OCI-LY7 (cell line): ENCODE data around the gene STIM1. TPM values are rescaled to one million over a fixed set of nuclear protein-coding genes. Genes with fewer than 3 reads are reported as not detected.
A peak's percentile ranks its signal among the peaks of the same experiment; 100 is the strongest.
"Not testable (repeated sequence)": the region's sequence is repeated elsewhere in the genome, so short reads cannot be mapped to it uniquely, and the experiment has no call there.

Source experiments
- BruUV-seq: library from RNA; stranded (reverse); fragments of 400-500 nt; replicated peaks from 2 replicates; lab custom pipeline; 2021; lab: Mats Ljungman, UMichigan
- CTCF ChIA-PET: fragments of 300-600 bp; sonication (Branson Sonifier 250); formaldehyde crosslinking; loops from one replicate; lab custom pipeline; 2022; ENCODE audit warnings: antibody characterized with exemption; ENCODE audit not compliant: unreplicated experiment; lab: Charles Lee
- POLR2A ChIA-PET: fragments of 300-600 bp; sonication (Branson Sonifier 250); formaldehyde crosslinking; loops from one replicate; lab custom pipeline; 2022; ENCODE audit warnings: antibody characterized with exemption; lab: Charles Lee
- DNase-seq: peaks from one replicate; pipeline ENCODE4 v3.0.0-alpha.2; 2015; ENCODE audit warnings: low spot score
- H2AFZ ChIP-seq: fragments of 200-600 bp; sonication (generic), shearing (Covaris generic); 2 replicates; pipeline ENCODE4 v1.6.1; 2014; ENCODE audit warnings: mild to moderate bottlenecking, antibody characterized with exemption, low read length, moderate library complexity
- H3K27ac ChIP-seq: fragments of 200-600 bp; sonication (generic); 2 replicates; pipeline ENCODE4 v1.5.1; 2014; ENCODE audit warnings: mixed run types, low read depth, mild to moderate bottlenecking, moderate library complexity, low read length, inconsistent platforms; ENCODE audit not compliant: poor library complexity, severe bottlenecking
- H3K36me3 ChIP-seq: fragments of 200-600 bp; sonication (generic); 2 replicates; pipeline ENCODE4 v1.6.1; 2014; ENCODE audit warnings: mild to moderate bottlenecking, antibody characterized with exemption, low read length, moderate library complexity, mixed read lengths; ENCODE audit not compliant: insufficient read depth
- H3K4me1 ChIP-seq: fragments of 200-600 bp; sonication (generic); 2 replicates; pipeline ENCODE4 v1.5.1; 2014; ENCODE audit warnings: mild to moderate bottlenecking, low read length; ENCODE audit not compliant: insufficient read depth, poor library complexity, severe bottlenecking
- H3K4me2 ChIP-seq: fragments of 200-600 bp; sonication (generic); 2 replicates; pipeline ENCODE4 v1.6.1; 2014; ENCODE audit warnings: mild to moderate bottlenecking, low read length
- H3K4me3 ChIP-seq: fragments of 200-600 bp; sonication (generic); 2 replicates; pipeline ENCODE4 v1.5.1; 2014; ENCODE audit warnings: mild to moderate bottlenecking, low read depth, low read length; ENCODE audit not compliant: poor library complexity, severe bottlenecking
- H3K79me2 ChIP-seq: fragments of 200-600 bp; sonication (generic); 2 replicates; pipeline ENCODE4 v1.6.1; 2016; ENCODE audit warnings: low read depth, mild to moderate bottlenecking, low read length, moderate library complexity, mixed read lengths; ENCODE audit not compliant: insufficient read depth
- H3K9me2 ChIP-seq: fragments of 200-600 bp; sonication (generic); 2 replicates; pipeline ENCODE4 v1.6.1; 2016; ENCODE audit warnings: mild to moderate bottlenecking, low read length, mixed read lengths; ENCODE audit not compliant: insufficient read depth
- H3K9me3 ChIP-seq: fragments of 200-600 bp; sonication (generic); 2 replicates; pipeline ENCODE4 v1.6.1; 2014; ENCODE audit warnings: mild to moderate bottlenecking, mixed run types, low read length, mixed read lengths
- H4K20me1 ChIP-seq: fragments of 200-600 bp; sonication (generic); 2 replicates; pipeline ENCODE4 v1.6.1; 2014; ENCODE audit warnings: mild to moderate bottlenecking, antibody characterized with exemption, low read length, moderate library complexity, mixed read lengths; ENCODE audit not compliant: insufficient read depth
- CTCF ChIP-seq: fragments of 200-600 bp; sonication (generic); conservative IDR thresholded peaks from 2 replicates; pipeline ENCODE4 v1.5.1; 2014; ENCODE audit warnings: mild to moderate bottlenecking, antibody characterized with exemption, low read length, moderate library complexity, mixed read lengths
- EZH2phosphoT487 ChIP-seq: fragments of 200-600 bp; sonication (generic); IDR thresholded peaks from 2 replicates; pipeline ENCODE4 v1.6.1; 2018; ENCODE audit warnings: low read depth, borderline replicate concordance, mild to moderate bottlenecking, mixed run types, antibody characterized with exemption, low read length, moderate library complexity, mixed read lengths
- intact Hi-C: fragments of 100-400 bp; cut with micrococcal nuclease; formaldehyde crosslinking; loops from one replicate; pipeline ENCODE4 v1.10.0; 2022; ENCODE audit not compliant: unreplicated experiment
- total RNA-seq, 2 experiments: library from RNA; depleted of rRNA in 1 of 2; stranded (reverse); fragments of >200 nt in 1 of 2; shearing (Covaris generic) in 1 of 2; gene quantifications; 2 replicates each; pipeline ENCODE4 v1.2.3, GENCODE V29; 2014 to 2022

STIM1 gene
- total RNA-seq, 2 experiments from 2014 or later: 21.0 to 49.1 TPM

GRCh38 chr11:3896644-3897043 lies 41.2 kb downstream of the STIM1 start:
- intact Hi-C loops: no loop called here
- no peaks in the 10 kb centered on the region for H3K9me2 ChIP-seq
- H4K20me1 ChIP-seq: no peaks in the 10 kb centered on the region
- DNase-seq: no peak
- no peaks in the 10 kb centered on the region for H3K9me3 ChIP-seq
- CTCF ChIA-PET: no interaction called here
- no peak overlapping the region for H3K4me2 ChIP-seq
- peaks cover 40% of the 10 kb centered on the region for H3K4me1 ChIP-seq
- H2AFZ ChIP-seq: no peak overlapping the region
- TF ChIP-seq EZH2phosphoT487 (no peak), CTCF (no peak)
- H3K79me2 ChIP-seq: peaks cover 28% of the 10 kb centered on the region; the same call in 1 of the 2 replicates
- no peak overlapping the region for H3K27ac ChIP-seq
- BruUV-seq: no TSS peak
- POLR2A ChIA-PET: interaction anchor here (1.3 to 4.2 kb wide), 7 partner anchors 8 to 127 kb away, joined by 3 to 24 read pairs (median 6); partner anchors contain the start of gene STIM1
- no peaks in the 10 kb centered on the region for H3K36me3 ChIP-seq
- H3K4me3 ChIP-seq: no peak overlapping the region

DNA sequence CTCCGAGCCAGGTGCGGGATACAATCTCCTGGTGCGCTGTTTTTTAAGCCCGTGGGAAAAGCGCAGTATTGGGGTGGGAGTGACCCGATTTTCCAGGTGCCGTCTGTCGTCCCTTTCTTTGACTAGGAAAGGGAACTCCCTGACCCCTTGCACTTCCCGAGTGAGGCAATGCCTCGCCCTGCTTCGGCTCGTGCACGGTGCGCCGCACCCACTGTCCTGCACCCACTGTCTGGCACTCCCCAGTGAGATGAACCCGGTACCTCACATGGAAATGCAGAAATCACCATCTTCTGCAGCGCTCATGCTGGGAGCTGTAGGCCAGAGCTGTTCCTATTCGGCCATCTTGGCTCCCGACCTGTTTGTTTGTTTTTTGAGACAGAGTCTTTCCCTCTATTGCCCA lies 44.8 kb downstream of the STIM1 start:
- BruUV-seq, DNase-seq, POLR2A ChIA-PET, CTCF ChIA-PET, H3K27ac ChIP-seq, H3K4me3 ChIP-seq, intact Hi-C loops, H3K9me2 ChIP-seq, H4K20me1 ChIP-seq, H3K36me3 ChIP-seq, H3K9me3 ChIP-seq, H2AFZ ChIP-seq, H3K4me2 ChIP-seq: not testable (repeated sequence)
- H3K79me2 ChIP-seq: peaks cover 38% of the 10 kb centered on the region; the same call in 1 of the 2 replicates
- H3K4me1 ChIP-seq: peaks cover 50% of the 10 kb centered on the region

- H4K20me1 ChIP-seq: no peaks in the 10 kb centered on the region; the same call in 1 of the 2 replicates
- POLR2A ChIA-PET: interaction anchor here (0.7 to 2.9 kb wide), 10 partner anchors 10 to 63 kb away, joined by 3 to 7 read pairs (median 4); no protein-coding TSS in a partner anchor
- H2AFZ ChIP-seq: no peak overlapping the region
- H3K79me2 ChIP-seq: peaks cover 35% of the 10 kb centered on the region; the same call in 1 of the 2 replicates
- BruUV-seq: no TSS peak
- no peaks in the 10 kb centered on the region for H3K36me3 ChIP-seq
- TF ChIP-seq CTCF (no peak), EZH2phosphoT487 (no peak)
- CTCF ChIA-PET: interaction anchor here (0.6 to 0.8 kb wide), 2 partner anchors 44 to 47 kb away, joined by 3 read pairs; partner anchors contain the start of gene STIM1
- no peak overlapping the region for H3K4me3 ChIP-seq
- peak overlapping the region; percentile 16; the same call in 1 of the 2 replicates for H3K4me2 ChIP-seq
- peaks cover 56% of the 10 kb centered on the region for H3K4me1 ChIP-seq
- no peaks in the 10 kb centered on the region for H3K9me3 ChIP-seq
- DNase-seq: no peak
- H3K27ac ChIP-seq: no peak overlapping the region
- intact Hi-C loops: no loop called here
- H3K9me2 ChIP-seq: no peaks in the 10 kb centered on the region
These were observed 46.0 kb downstream of the STIM1 start for GRCh38 chr11:3901249-3902025.
